ENCODE measurements around the gene CEACAM8.

GRCh38 chr19:42594617-42595489, at the start of gene CEACAM8:
- no peak for TF ChIP-seq CTCF (IDR thresholded peaks at IDR 0.05; ENCODE audit: low read length)
- no peak for TF ChIP-seq EZH2 (optimal IDR thresholded peaks at IDR 0.05; ENCODE audit: low read depth, low read length)
